ENCODE results near the gene CD109. TPM values are rescaled to one million over a fixed set of nuclear protein-coding genes. Genes with fewer than 3 reads are reported as not detected.

The CD109 gene
- total RNA-seq, 1 donor from 2014 or later, result 27.4 TPM

DNA sequence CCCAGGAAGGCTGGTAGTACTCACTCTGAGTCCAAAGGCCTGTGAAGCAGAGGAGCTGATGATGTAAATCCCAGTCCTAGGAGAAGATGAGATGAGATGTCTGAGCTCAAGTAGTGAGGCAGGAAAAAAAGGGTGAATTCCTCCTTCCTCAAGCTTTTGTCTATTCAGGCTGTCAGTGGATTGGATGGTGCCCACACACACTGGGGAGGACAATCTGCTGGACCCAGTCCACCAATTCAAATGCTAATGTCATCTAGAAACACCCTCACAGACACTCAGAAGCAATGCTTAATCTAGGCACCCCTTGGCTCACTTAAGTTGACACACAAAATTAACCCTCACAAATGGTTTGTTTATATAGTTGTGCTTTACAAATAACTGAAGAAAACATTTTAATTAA lies 94.6 kb downstream of the CD109 start:
- DNase-seq (ENCODE audit: low read depth), result no peak
- no peak for FAIRE-seq
- H3K36me3 ChIP-seq (ENCODE audit: control insufficient read depth, insufficient read depth, low read length), result peaks cover 10% of the 10 kb centered on the region
- H3K4me3 ChIP-seq (ENCODE audit: low read depth, low read length), result no peak overlapping the region
- TF ChIP-seq, protein P1, sequence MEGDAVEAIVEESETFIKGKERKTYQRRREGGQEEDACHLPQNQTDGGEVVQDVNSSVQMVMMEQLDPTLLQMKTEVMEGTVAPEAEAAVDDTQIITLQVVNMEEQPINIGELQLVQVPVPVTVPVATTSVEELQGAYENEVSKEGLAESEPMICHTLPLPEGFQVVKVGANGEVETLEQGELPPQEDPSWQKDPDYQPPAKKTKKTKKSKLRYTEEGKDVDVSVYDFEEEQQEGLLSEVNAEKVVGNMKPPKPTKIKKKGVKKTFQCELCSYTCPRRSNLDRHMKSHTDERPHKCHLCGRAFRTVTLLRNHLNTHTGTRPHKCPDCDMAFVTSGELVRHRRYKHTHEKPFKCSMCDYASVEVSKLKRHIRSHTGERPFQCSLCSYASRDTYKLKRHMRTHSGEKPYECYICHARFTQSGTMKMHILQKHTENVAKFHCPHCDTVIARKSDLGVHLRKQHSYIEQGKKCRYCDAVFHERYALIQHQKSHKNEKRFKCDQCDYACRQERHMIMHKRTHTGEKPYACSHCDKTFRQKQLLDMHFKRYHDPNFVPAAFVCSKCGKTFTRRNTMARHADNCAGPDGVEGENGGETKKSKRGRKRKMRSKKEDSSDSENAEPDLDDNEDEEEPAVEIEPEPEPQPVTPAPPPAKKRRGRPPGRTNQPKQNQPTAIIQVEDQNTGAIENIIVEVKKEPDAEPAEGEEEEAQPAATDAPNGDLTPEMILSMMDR (IDR thresholded peaks at IDR 0.05; ENCODE audit: insufficient read depth, low read length, severe bottlenecking), result no peak
- no peaks in the 10 kb centered on the region for H3K27me3 ChIP-seq (ENCODE audit: control insufficient read depth, insufficient read depth, low read length)

DNA sequence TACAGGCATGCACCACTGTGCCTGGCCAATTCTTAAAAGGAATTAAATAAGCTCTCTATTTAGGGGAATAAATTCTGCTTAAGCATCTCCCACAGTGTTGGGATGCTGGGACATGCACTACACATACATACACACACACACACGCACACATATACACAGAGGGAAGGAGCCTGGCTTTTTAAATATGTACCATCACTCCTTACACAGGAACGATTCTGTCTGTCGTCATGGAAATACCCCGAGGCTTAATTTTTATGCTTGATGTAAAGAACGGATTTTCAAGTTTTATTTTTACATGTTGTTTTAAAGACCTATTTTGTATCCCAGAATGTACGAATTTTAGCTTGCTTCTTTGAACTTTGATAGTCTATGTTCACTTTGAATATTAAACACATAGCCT lies 95.3 kb downstream of the CD109 start:
- no peak overlapping the region for H3K4me3 ChIP-seq (ENCODE audit: low read depth, low read length)
- FAIRE-seq, result no peak
- DNase-seq (ENCODE audit: low read depth), result no peak
- TF ChIP-seq, protein P1 (IDR thresholded peaks at IDR 0.05; ENCODE audit: insufficient read depth, low read length, severe bottlenecking), result no peak
- H3K27me3 ChIP-seq (ENCODE audit: control insufficient read depth, insufficient read depth, low read length), result no peaks in the 10 kb centered on the region
- H3K36me3 ChIP-seq (ENCODE audit: control insufficient read depth, insufficient read depth, low read length), result peaks cover 10% of the 10 kb centered on the region

GRCh38 chr6:73792738-73793137 lies 96.7 kb downstream of the CD109 start:
- Histone ChIP-seq H3K27me3 (ENCODE audit: control insufficient read depth, insufficient read depth, low read length) (no peaks in the 10 kb centered on the region), H3K36me3 (ENCODE audit: control insufficient read depth, insufficient read depth, low read length) (peaks cover 10% of the 10 kb centered on the region), H3K4me3 (ENCODE audit: low read depth, low read length) (no peak overlapping the region)
- no peak for DNase-seq (ENCODE audit: low read depth)
- TF ChIP-seq, protein P1 (IDR thresholded peaks at IDR 0.05; ENCODE audit: insufficient read depth, low read length, severe bottlenecking), result no peak
- no peak for FAIRE-seq

DNA sequence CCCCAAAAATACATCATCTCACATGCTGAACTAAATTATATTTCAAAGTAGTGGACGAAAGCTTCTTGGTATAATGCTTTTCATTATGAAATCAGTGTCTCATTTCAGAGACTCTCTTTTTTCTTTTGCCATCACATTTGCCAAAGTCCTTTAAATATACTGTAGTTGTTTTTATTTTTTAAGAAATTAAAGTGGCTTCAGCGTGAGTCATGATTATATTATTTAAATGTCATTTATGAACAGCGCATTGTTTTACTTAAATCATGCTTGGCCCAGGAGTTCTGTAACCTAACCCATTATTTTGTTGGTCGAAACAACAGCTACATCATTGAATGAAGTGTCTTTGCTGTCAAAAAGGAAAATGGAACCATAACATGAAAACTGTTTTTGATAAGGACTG lies 100.9 kb downstream of the CD109 start:
- TF ChIP-seq, protein P1 (IDR thresholded peaks at IDR 0.05; ENCODE audit: insufficient read depth, low read length, severe bottlenecking), result no peak
- DNase-seq (ENCODE audit: low read depth) (no peak), FAIRE-seq (no peak)
- Histone ChIP-seq H3K36me3 (ENCODE audit: control insufficient read depth, insufficient read depth, low read length) (peaks cover 6% of the 10 kb centered on the region), H3K4me3 (ENCODE audit: low read depth, low read length) (no peak overlapping the region), H3K27me3 (ENCODE audit: control insufficient read depth, insufficient read depth, low read length) (no peaks in the 10 kb centered on the region)

DNA sequence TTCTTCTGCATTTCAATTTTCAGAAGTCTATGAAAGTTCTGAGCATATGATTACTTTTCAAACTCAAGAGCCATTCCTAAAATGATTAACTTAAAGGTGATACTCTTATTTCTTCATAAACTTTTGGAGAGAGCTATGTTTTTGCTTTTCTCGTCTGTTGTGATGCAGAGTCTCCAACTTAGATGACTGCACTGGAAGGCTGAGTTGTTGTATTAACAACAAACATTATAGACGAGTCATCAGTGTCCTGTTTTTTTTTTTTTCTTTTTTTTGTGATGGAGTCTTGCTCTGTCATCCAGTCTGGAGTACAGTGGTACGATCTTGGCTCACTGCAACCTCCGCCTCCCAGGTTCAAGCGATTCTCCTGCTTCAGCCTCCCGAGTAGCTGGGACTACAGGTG lies 101.9 kb downstream of the CD109 start:
- H3K27me3 ChIP-seq (ENCODE audit: control insufficient read depth, insufficient read depth, low read length), result no peaks in the 10 kb centered on the region
- peak; percentile 37 for DNase-seq (ENCODE audit: low read depth)
- TF ChIP-seq, protein P1 (IDR thresholded peaks at IDR 0.05; ENCODE audit: insufficient read depth, low read length, severe bottlenecking), result no peak
- FAIRE-seq, result no peak
- no peak overlapping the region for H3K4me3 ChIP-seq (ENCODE audit: low read depth, low read length)
- H3K36me3 ChIP-seq (ENCODE audit: control insufficient read depth, insufficient read depth, low read length), result peaks cover 6% of the 10 kb centered on the region

- TF ChIP-seq, protein P1 (IDR thresholded peaks at IDR 0.05; ENCODE audit: insufficient read depth, low read length, severe bottlenecking), result peak; percentile 28
- H3K27me3 ChIP-seq (ENCODE audit: control insufficient read depth, insufficient read depth, low read length), result no peaks in the 10 kb centered on the region
- H3K4me3 ChIP-seq (ENCODE audit: low read depth, low read length), result no peak overlapping the region
- DNase-seq (ENCODE audit: low read depth) (peak; percentile 90), FAIRE-seq (peak; percentile 58)
- H3K36me3 ChIP-seq (ENCODE audit: control insufficient read depth, insufficient read depth, low read length), result peaks cover 1% of the 10 kb centered on the region
These were observed 102.6 kb downstream of the CD109 start for GRCh38 chr6:73798592-73798991.
